Esophagus muscularis mucosa (tissue), 4 donors: ENCODE results near the gene DTD1. TPM values are rescaled to one million over a fixed set of nuclear protein-coding genes. Genes with fewer than 3 reads are reported as not detected.

Source experiments
- DNase-seq: peaks from one replicate; pipeline ENCODE4 v3.0.0-alpha.2; 2017; ENCODE audit errors: extremely low spot score
- H3K27ac ChIP-seq, 4 donors: fragments of 200-600 bp; sonication (generic); replicated peaks in 1 of 4; 1 replicate in 3 of 4; 2 replicates in 1 of 4; pipeline ENCODE4 v1.5.1; 2016 to 2019; ENCODE audit warnings: mild to moderate bottlenecking in 1 of 4
- H3K27me3 ChIP-seq, 4 donors: fragments of 200-600 bp; sonication (generic); one replicate each; pipeline versions ENCODE4 v1.5.1 to v1.6.0; 2016 to 2019
- H3K36me3 ChIP-seq, 4 donors: fragments of 200-600 bp; sonication (generic); one replicate each; pipeline ENCODE4 v1.5.1; 2016 to 2019
- H3K4me1 ChIP-seq, 4 donors: fragments of 200-600 bp; sonication (generic); one replicate each; pipeline ENCODE4 v1.5.1; 2016 to 2019
- H3K4me3 ChIP-seq, 4 donors: fragments of 200-600 bp; sonication (generic); 1 replicate in 2 of 4; 2 replicates in 2 of 4; pipeline ENCODE4 v1.5.1; 2016 to 2019; ENCODE audit warnings: mild to moderate bottlenecking in 4 of 4, moderate library complexity in 1 of 4
- H3K9me3 ChIP-seq, 4 donors: fragments of 200-600 bp; sonication (generic); 1 replicate in 3 of 4; 2 replicates in 1 of 4; pipeline ENCODE4 v1.5.1; 2016 to 2019
- CTCF ChIP-seq, 3 experiments: fragments of 200-600 bp in 2 of 3; fragments of 450-650 bp in 1 of 3; sonication (generic) in 2 of 3; IDR thresholded peaks; one replicate each; pipeline ENCODE4 v1.5.1; 2017 to 2019; ENCODE audit warnings: antibody characterized with exemption in 3 of 3, mild to moderate bottlenecking in 2 of 3, moderate library complexity in 1 of 3
- EP300 ChIP-seq: sonication (generic); formaldehyde crosslinking; IDR thresholded peaks from one replicate; pipeline ENCODE4 v1.6.1; 2017; ENCODE audit warnings: antibody characterized with exemption
- POLR2A ChIP-seq: fragments of 450-650 bp; IDR thresholded peaks from one replicate; pipeline ENCODE4 v1.6.1; 2017; ENCODE audit warnings: antibody characterized with exemption, moderate library complexity, mild to moderate bottlenecking, low read depth
- POLR2AphosphoS5 ChIP-seq, 2 donors: sonication (generic); formaldehyde crosslinking; IDR thresholded peaks; one replicate each; pipeline ENCODE4 v1.6.1; 2017; ENCODE audit warnings: antibody characterized with exemption in 2 of 2
- WGBS: methylation state at CpG from one replicate; pipeline ENCODE4 v1.1.5; 2018; 5-methylcytosine and 5-hydroxymethylcytosine counted together
- intact Hi-C: fragments of 100-400 bp; cut with DNase I; formaldehyde crosslinking; loops from one replicate; pipeline ENCODE4 v1.15.1; 2023
- total RNA-seq, 4 donors: library from RNA; depleted of rRNA; stranded (reverse); fragments of >200 nt; gene quantifications; one replicate each; pipeline versions ENCODE4 v1.1.0 to v1.2.1, GENCODE V29; 2016

Gene DTD1
- total RNA-seq, 4 donors from 2014 or later, result 15.1 to 20.0 (median 17.5) TPM

GRCh38 chr20:18677126-18677525, 89.3 kb downstream of the DTD1 start:
- Histone ChIP-seq H3K36me3 (no peaks in the 10 kb centered on the region), H3K27ac (no peak overlapping the region), H3K27me3 (no peaks in the 10 kb centered on the region), H3K4me3 (no peak overlapping the region), H3K4me1 (no peaks in the 10 kb centered on the region), H3K9me3 (no peaks in the 10 kb centered on the region)
- WGBS, result 86% methylated on average over 4 of the region's 4 CpGs
- intact Hi-C loops, result no loop called here
- TF ChIP-seq POLR2AphosphoS5 (IDR thresholded peaks at IDR 0.05), result no peak
- no peak for TF ChIP-seq EP300
- no peak for TF ChIP-seq POLR2A
- no peak for TF ChIP-seq CTCF (IDR thresholded peaks at IDR 0.05)
- no peak for DNase-seq

- DNase-seq, result no peak
- H3K27me3 ChIP-seq, result no peaks in the 10 kb centered on the region
- H3K4me1 ChIP-seq, result no peaks in the 10 kb centered on the region
- no peak overlapping the region for H3K27ac ChIP-seq
- intact Hi-C loops, result no loop called here
- no peak overlapping the region for H3K4me3 ChIP-seq
- no peaks in the 10 kb centered on the region for H3K9me3 ChIP-seq
- H3K36me3 ChIP-seq, result no peaks in the 10 kb centered on the region
- 71% methylated on average over 10 of the region's 10 CpGs for WGBS
- TF ChIP-seq POLR2AphosphoS5 (IDR thresholded peaks at IDR 0.05) (no peak), POLR2A (no peak), CTCF (IDR thresholded peaks at IDR 0.05) (no peak), EP300 (no peak)
Observed at GRCh38 chr20:18678549-18679419, 90.9 kb downstream of the DTD1 start.

- Histone ChIP-seq H3K27ac (no peak overlapping the region), H3K4me1 (no peaks in the 10 kb centered on the region), H3K27me3 (no peaks in the 10 kb centered on the region), H3K4me3 (no peak overlapping the region), H3K36me3 (no peaks in the 10 kb centered on the region), H3K9me3 (no peaks in the 10 kb centered on the region)
- intact Hi-C loops, result no loop called here
- DNase-seq, result no peak
- TF ChIP-seq POLR2A (no peak), POLR2AphosphoS5 (IDR thresholded peaks at IDR 0.05) (no peak), CTCF (IDR thresholded peaks at IDR 0.05) (no peak), EP300 (no peak)
Observed at GRCh38 chr20:18683839-18684238, 96.0 kb downstream of the DTD1 start.

- no peak overlapping the region for H3K4me3 ChIP-seq
- no peaks in the 10 kb centered on the region for H3K9me3 ChIP-seq
- DNase-seq, result no peak
- WGBS, result 97% methylated on average over 2 of the region's 2 CpGs
- no peaks in the 10 kb centered on the region for H3K4me1 ChIP-seq
- H3K36me3 ChIP-seq, result no peaks in the 10 kb centered on the region
- H3K27me3 ChIP-seq, result no peaks in the 10 kb centered on the region
- TF ChIP-seq CTCF (IDR thresholded peaks at IDR 0.05) (no peak), POLR2AphosphoS5 (IDR thresholded peaks at IDR 0.05) (no peak), EP300 (no peak), POLR2A (no peak)
- no peak overlapping the region for H3K27ac ChIP-seq
- intact Hi-C loops, result no loop called here
Observed at GRCh38 chr20:18684775-18685174, 96.9 kb downstream of the DTD1 start.
